Activated CD8-positive, alpha-beta memory T cell treated with anti-CD3 and anti-CD28 coated beads, Interleukin-2, amount 10 ng/mL, durations not matched to agents 7 days and 5 days (primary cell): ENCODE data around the gene CCDC88A. TPM values are rescaled to one million over a fixed set of nuclear protein-coding genes. Genes with fewer than 3 reads are reported as not detected.

Source experiments
- ATAC-seq: fragments of 150-1000 bp; cut with Tn5 transposase; one replicate; pipeline ENCODE4 v1.10.0; 2021; ENCODE audit warnings: moderate library complexity
- CTCF ChIA-PET: fragments of 350-600 bp; sonication (Branson Sonifier 250); formaldehyde crosslinking; loops from one replicate; lab custom pipeline; 2021; ENCODE audit warnings: antibody characterized with exemption; lab: Charles Lee
- DNase-seq: peaks from one replicate; pipeline ENCODE4 v3.0.0-alpha.2; 2020
- H3K27ac Mint-ChIP-seq: one replicate; pipeline ENCODE4 v1.8.0; 2021; ENCODE audit warnings: mild to moderate bottlenecking, mixed read lengths
- H3K27me3 Mint-ChIP-seq: one replicate; pipeline ENCODE4 v1.8.0; 2021; ENCODE audit warnings: mixed read lengths
- H3K36me3 Mint-ChIP-seq: one replicate; pipeline ENCODE4 v1.8.0; 2021; ENCODE audit warnings: mild to moderate bottlenecking, mixed read lengths
- H3K4me1 Mint-ChIP-seq: one replicate; pipeline ENCODE4 v1.8.0; 2021; ENCODE audit warnings: mixed read lengths
- H3K4me3 Mint-ChIP-seq: one replicate; pipeline ENCODE4 v1.8.0; 2021; ENCODE audit warnings: mild to moderate bottlenecking, moderate library complexity, mixed read lengths
- H3K9me3 Mint-ChIP-seq: one replicate; pipeline ENCODE4 v1.8.0; 2022; ENCODE audit warnings: low read depth, mixed read lengths
- total RNA-seq, 2 experiments: library from RNA; stranded (reverse); gene quantifications; one replicate each; pipeline ENCODE4 v1.2.3, GENCODE V29; 2021

Gene CCDC88A
- total RNA-seq, 2 experiments from 2014 or later, result 10.9 to 15.9 TPM

- H3K27me3 Mint-ChIP-seq, result peaks cover 13% of the 10 kb centered on the region
- H3K36me3 Mint-ChIP-seq, result no peaks in the 10 kb centered on the region
- no peak overlapping the region for H3K27ac Mint-ChIP-seq
- DNase-seq, result no peak
- peaks cover 25% of the 10 kb centered on the region for H3K4me1 Mint-ChIP-seq
- H3K9me3 Mint-ChIP-seq, result no peaks in the 10 kb centered on the region
- ATAC-seq, result no peak
- H3K4me3 Mint-ChIP-seq, result no peak overlapping the region
- CTCF ChIA-PET, result no interaction called here
These were observed 2.7 kb downstream of the CCDC88A start for GRCh38 chr2:55416786-55417568.

DNA sequence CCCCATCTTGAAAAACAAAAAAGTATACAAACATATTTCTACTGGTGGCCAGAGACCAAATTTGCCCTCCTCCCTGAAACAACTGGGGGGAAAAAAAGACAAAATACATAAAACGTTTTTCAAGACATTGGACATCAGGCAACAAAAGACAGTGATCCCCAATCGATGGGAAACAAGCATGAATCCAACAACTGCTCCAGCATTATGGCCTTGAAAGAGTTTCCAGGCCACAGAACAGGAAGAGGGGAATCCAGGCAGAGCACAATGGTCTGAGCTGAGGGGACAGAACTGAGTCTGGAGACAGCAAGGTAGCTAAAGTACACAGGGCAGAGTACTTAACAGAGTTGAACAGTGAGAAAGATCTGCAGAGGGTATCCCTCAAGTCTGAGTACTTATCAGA, 4.4 kb downstream of the CCDC88A start:
- Mint-ChIP-seq H3K27ac (no peak overlapping the region), H3K27me3 (peaks cover 13% of the 10 kb centered on the region), H3K36me3 (no peaks in the 10 kb centered on the region), H3K9me3 (no peaks in the 10 kb centered on the region), H3K4me1 (peaks cover 17% of the 10 kb centered on the region), H3K4me3 (no peak overlapping the region)
- CTCF ChIA-PET, result interaction anchor here (1.1 kb wide), 1 partner anchor 367 kb away, joined by 3 read pairs; no protein-coding TSS in a partner anchor
- no peak for DNase-seq
- no peak for ATAC-seq

DNA sequence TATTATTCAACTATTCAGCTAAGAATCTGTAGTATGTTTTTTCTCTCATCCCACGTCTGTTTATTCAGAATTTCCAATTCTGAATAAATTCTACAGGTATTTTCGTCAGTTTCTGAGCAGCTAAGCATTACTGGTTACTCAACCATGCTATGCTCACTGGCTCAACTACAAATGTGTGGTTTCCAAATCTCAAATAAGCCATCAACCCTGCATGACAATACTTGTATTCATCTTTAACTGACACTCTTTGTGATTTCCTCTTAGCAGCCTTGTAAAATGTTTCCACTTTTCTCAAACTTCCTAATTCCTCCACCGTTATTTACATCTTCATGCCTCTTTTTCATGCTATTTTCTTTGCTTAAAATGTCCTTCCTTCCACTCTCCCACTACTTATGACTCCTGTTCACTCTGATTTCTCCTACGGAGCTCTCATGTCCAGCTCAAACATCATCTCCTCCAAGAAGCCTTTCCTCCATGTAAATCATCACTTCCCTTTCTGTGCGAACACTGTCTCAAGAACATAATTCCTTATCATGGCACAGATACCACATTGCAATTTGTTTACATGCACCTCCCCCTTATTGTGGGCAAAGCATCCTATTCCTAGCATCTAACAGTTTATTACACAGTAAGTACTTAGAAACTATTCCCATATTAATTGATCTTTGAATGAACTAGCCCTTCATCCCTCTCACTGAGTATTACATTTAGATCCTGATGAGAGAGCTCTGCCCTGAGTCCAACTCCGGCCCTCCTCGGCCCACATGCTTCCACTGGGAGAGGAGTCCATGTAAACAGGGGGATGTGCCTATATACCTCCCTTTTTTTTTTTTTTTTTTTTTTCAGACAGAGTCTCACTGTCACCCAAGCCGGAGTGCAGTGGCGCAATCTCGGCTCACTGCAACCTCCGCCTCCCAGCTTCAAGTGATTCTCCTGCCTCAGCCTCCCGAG, 10.5 kb downstream of the CCDC88A start:
- no peak for DNase-seq
- H3K36me3 Mint-ChIP-seq, result no peaks in the 10 kb centered on the region
- H3K27ac Mint-ChIP-seq, result no peak overlapping the region
- H3K9me3 Mint-ChIP-seq, result no peaks in the 10 kb centered on the region
- no peak for ATAC-seq
- no peak overlapping the region for H3K4me3 Mint-ChIP-seq
- H3K27me3 Mint-ChIP-seq, result no peaks in the 10 kb centered on the region
- H3K4me1 Mint-ChIP-seq, result peaks cover 5% of the 10 kb centered on the region
- CTCF ChIA-PET, result no interaction called here

GRCh38 chr2:55408098-55408882, 11.4 kb downstream of the CCDC88A start:
- ATAC-seq (no peak), DNase-seq (no peak)
- no peaks in the 10 kb centered on the region for H3K9me3 Mint-ChIP-seq
- no peaks in the 10 kb centered on the region for H3K36me3 Mint-ChIP-seq
- H3K27me3 Mint-ChIP-seq, result no peaks in the 10 kb centered on the region
- H3K27ac Mint-ChIP-seq, result no peak overlapping the region
- H3K4me3 Mint-ChIP-seq, result no peak overlapping the region
- CTCF ChIA-PET, result interaction anchor here (0.7 kb wide), 1 partner anchor 273 kb away, joined by 4 read pairs; no protein-coding TSS in a partner anchor
- H3K4me1 Mint-ChIP-seq, result peaks cover 5% of the 10 kb centered on the region

DNA sequence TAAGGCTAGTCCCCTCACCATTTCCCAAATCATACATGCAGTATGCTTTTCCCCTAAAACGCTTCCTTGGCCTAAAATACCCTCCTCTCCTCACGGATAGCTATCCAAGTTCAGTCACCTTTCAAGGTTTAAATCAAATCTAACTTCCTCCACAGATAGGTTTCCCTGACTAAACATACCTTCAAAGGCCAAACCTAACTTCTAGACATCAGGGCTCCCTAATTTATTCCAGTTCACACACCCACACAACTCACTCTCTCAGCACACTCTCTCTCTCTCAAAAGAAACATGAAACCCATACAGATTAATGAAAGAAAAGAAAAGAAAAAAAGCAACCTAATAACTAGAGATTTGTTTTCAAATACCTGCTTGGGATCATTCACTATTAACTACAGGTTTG, 14.5 kb downstream of the CCDC88A start:
- Mint-ChIP-seq H3K4me3 (no peak overlapping the region), H3K9me3 (no peaks in the 10 kb centered on the region), H3K4me1 (peaks cover 5% of the 10 kb centered on the region), H3K36me3 (no peaks in the 10 kb centered on the region), H3K27me3 (no peaks in the 10 kb centered on the region), H3K27ac (no peak overlapping the region)
- ATAC-seq, result no peak
- CTCF ChIA-PET, result no interaction called here
- no peak for DNase-seq

GRCh38 chr2:55403256-55403998, 16.2 kb downstream of the CCDC88A start:
- DNase-seq (no peak), ATAC-seq (no peak)
- Mint-ChIP-seq H3K9me3 (no peaks in the 10 kb centered on the region), H3K36me3 (no peaks in the 10 kb centered on the region), H3K4me1 (no peaks in the 10 kb centered on the region), H3K4me3 (no peak overlapping the region), H3K27me3 (no peaks in the 10 kb centered on the region), H3K27ac (no peak overlapping the region)
- CTCF ChIA-PET, result no interaction called here

GRCh38 chr2:55401124-55401523, 18.5 kb downstream of the CCDC88A start:
- DNase-seq (no peak), ATAC-seq (no peak)
- Mint-ChIP-seq H3K27ac (no peak overlapping the region), H3K4me3 (no peak overlapping the region), H3K36me3 (no peaks in the 10 kb centered on the region), H3K27me3 (no peaks in the 10 kb centered on the region), H3K9me3 (no peaks in the 10 kb centered on the region), H3K4me1 (no peaks in the 10 kb centered on the region)
- CTCF ChIA-PET, result no interaction called here

GRCh38 chr2:55400332-55400731, 19.3 kb downstream of the CCDC88A start:
- no peak overlapping the region for H3K27ac Mint-ChIP-seq
- H3K4me3 Mint-ChIP-seq, result no peak overlapping the region
- no peaks in the 10 kb centered on the region for H3K4me1 Mint-ChIP-seq
- CTCF ChIA-PET, result no interaction called here
- DNase-seq (no peak), ATAC-seq (no peak)
- H3K36me3 Mint-ChIP-seq, result no peaks in the 10 kb centered on the region
- no peaks in the 10 kb centered on the region for H3K9me3 Mint-ChIP-seq
- H3K27me3 Mint-ChIP-seq, result no peaks in the 10 kb centered on the region

DNA sequence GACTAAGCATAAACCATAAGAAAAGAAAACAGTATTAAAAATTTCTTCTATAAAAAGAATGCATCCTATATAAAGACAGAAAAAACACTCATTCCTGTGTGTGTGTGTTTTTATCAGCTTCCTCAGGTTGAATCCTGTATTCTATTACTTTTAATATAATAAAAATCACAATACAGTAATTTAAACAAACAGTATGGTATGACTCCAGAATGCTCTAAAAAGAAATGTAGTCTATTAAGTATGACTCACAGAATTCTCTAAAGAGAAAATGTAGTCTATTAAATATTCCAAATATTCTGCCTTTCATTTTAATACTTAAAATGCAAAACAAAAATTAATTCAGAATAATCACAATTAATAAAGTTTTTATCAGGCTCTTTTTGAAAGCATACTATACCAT, 19.8 kb downstream of the CCDC88A start:
- no peaks in the 10 kb centered on the region for H3K27me3 Mint-ChIP-seq
- CTCF ChIA-PET, result no interaction called here
- ATAC-seq, result no peak

DNA sequence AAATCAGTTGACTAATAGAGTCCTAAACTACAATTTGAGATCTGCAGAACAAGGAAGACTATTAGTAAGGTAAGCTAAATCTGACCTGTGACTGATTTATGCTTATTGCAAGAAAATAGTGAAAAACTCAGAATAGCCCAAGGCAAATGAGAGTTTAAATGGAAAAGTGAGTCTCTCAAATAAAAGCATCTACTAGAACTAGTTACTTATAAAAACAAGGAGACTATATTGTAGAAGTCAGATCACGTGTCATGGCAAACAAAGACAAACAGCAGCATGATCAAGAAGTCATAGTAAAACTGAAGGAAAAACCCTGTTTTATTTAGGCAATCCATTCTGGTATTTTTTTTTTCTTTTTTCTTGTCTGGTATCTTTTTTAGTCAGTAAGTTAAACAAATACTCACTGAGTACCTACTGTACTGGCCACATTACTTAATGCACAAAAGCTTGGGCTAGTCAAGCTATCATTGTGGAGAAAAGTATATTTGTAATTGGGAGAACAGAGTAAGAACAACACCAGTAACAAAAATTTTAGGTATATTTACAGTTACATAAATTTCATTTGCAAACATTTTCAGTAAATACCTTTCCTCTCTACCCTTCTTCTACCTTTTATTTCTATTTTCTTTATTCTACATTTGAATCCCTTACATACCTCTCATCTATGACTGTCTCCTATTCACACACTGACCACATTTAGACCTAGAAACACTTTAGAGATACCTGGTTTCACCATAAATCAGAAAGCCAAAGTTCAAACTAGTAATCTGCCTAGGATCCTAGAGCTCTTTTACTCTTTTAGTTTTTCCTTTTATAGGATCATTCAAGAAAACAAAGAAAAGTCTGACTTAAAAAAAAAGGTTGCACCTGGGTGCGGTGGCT, 23.7 kb downstream of the CCDC88A start:
- no peak overlapping the region for H3K4me3 Mint-ChIP-seq
- H3K9me3 Mint-ChIP-seq, result no peaks in the 10 kb centered on the region
- no peaks in the 10 kb centered on the region for H3K4me1 Mint-ChIP-seq
- DNase-seq (no peak), ATAC-seq (no peak)
- H3K36me3 Mint-ChIP-seq, result no peaks in the 10 kb centered on the region
- CTCF ChIA-PET, result no interaction called here
- H3K27me3 Mint-ChIP-seq, result no peaks in the 10 kb centered on the region
- no peak overlapping the region for H3K27ac Mint-ChIP-seq

More for the DNA sequence above, 19.8 kb downstream of the CCDC88A start:
- no peaks in the 10 kb centered on the region for H3K4me1 Mint-ChIP-seq
- H3K27ac Mint-ChIP-seq, result no peak overlapping the region
- DNase-seq, result no peak
- no peak overlapping the region for H3K4me3 Mint-ChIP-seq
- no peaks in the 10 kb centered on the region for H3K9me3 Mint-ChIP-seq
- no peaks in the 10 kb centered on the region for H3K36me3 Mint-ChIP-seq

- no peak overlapping the region for H3K27ac Mint-ChIP-seq
- DNase-seq, result no peak
- CTCF ChIA-PET, result no interaction called here
- no peaks in the 10 kb centered on the region for H3K4me1 Mint-ChIP-seq
- ATAC-seq, result no peak
- no peaks in the 10 kb centered on the region for H3K27me3 Mint-ChIP-seq
- H3K4me3 Mint-ChIP-seq, result no peak overlapping the region
- no peaks in the 10 kb centered on the region for H3K36me3 Mint-ChIP-seq
- H3K9me3 Mint-ChIP-seq, result no peaks in the 10 kb centered on the region
These were observed 27.9 kb downstream of the CCDC88A start for GRCh38 chr2:55391615-55392242.

GRCh38 chr2:55391155-55391554, 28.5 kb downstream of the CCDC88A start:
- no peak for DNase-seq
- Mint-ChIP-seq H3K27me3 (no peaks in the 10 kb centered on the region), H3K9me3 (no peaks in the 10 kb centered on the region), H3K27ac (no peak overlapping the region), H3K4me1 (no peaks in the 10 kb centered on the region), H3K4me3 (no peak overlapping the region), H3K36me3 (no peaks in the 10 kb centered on the region)
- CTCF ChIA-PET, result no interaction called here
- no peak for ATAC-seq
